GM13977 (cell line): ENCODE results near the gene BAIAP2.

ENCODE experiments used
- DNase-seq: peaks from one replicate; pipeline ENCODE4 v3.0.0; 2012; ENCODE audit warnings: low spot score
- CTCF ChIP-seq: IDR thresholded peaks from 2 replicates; pipeline ENCODE4 v1.5.1; 2012; ENCODE audit warnings: mild to moderate bottlenecking, control low read depth; ENCODE audit not compliant: insufficient read depth; ENCODE audit errors: extremely low read depth, missing control alignments
- in situ Hi-C: fragments of 300-500 bp; cut with MboI; formaldehyde crosslinking; loops from one replicate; pipeline ENCODE4 v1.12.0; 2022; ENCODE audit warnings: low sequenced_read_pairs, low pct_unique_long_range_greater_than_20kb, mixed read lengths, inconsistent platforms; ENCODE audit not compliant: unreplicated experiment

Gene BAIAP2

GRCh38 chr17:81156866-81157805 lies 122.2 kb downstream of the BAIAP2 start:
- in situ Hi-C loops = no loop called here

GRCh38 chr17:81157848-81158687 lies 123.1 kb downstream of the BAIAP2 start:
- DNase-seq = no peak
- in situ Hi-C loops = no loop called here
- no peak for TF ChIP-seq CTCF

More at GRCh38 chr17:81156866-81157805, 122.2 kb downstream of the BAIAP2 start:
- DNase-seq = no peak
- TF ChIP-seq CTCF = no peak

- TF ChIP-seq CTCF = no peak
- in situ Hi-C loops = no loop called here
- DNase-seq = no peak
These were observed 124.0 kb downstream of the BAIAP2 start for GRCh38 chr17:81158688-81159590.

GRCh38 chr17:81159611-81160265 lies 124.8 kb downstream of the BAIAP2 start:
- no peak for TF ChIP-seq CTCF
- no peak for DNase-seq
- in situ Hi-C loops = no loop called here

GRCh38 chr17:81160306-81160705 lies 125.4 kb downstream of the BAIAP2 start:
- no peak for DNase-seq
- no peak for TF ChIP-seq CTCF
- in situ Hi-C loops = no loop called here
